ENCODE measurements around the gene HK2. TPM values are rescaled to one million over a fixed set of nuclear protein-coding genes. Genes with fewer than 3 reads are reported as not detected.

The HK2 gene
- total and polyA plus RNA-seq, 2 of the 4 experiments (the other 2 are of a cell fraction), result 17.4 to 20.9 TPM

DNA sequence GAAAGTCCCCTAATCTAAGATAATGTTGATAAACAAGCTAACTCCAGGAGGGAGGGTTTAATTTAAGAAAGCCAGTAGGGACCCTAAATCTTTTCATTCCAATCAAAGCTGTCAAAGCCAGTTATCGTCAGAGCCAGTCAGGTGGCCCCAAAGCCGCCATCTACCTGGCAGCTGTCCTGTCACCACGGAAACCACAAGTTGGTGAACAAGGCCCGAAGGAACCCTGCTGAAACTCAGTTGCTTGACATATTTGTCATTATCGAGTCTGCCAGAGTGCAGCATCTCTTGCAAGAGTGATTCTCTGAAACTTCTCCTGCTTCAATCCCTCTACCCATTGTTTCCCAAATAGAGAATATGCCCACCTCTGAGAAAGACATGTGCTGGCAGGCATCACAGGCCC is 93.7 kb downstream of the HK2 start:
- Histone ChIP-seq H3K4me3 (ENCODE audit: insufficient read depth, low read depth, low read length) (no peak overlapping the region), H4K8ac (ENCODE audit: low read depth in 2 of 2, low read length in 2 of 2) (no peak overlapping the region), H2AK5ac (ENCODE audit: low read depth, low read length) (no peak overlapping the region), H3K9me1 (ENCODE audit: insufficient read depth, low read length) (peaks cover 5% of the 10 kb centered on the region; the same call in 1 of the 2 replicates), H3K23ac (ENCODE audit: low read depth, low read length) (no peak overlapping the region), H3K79me1 (ENCODE audit: low read depth in 1 of 2, low read length in 2 of 2) (0 out of 4 replicates have a peak, but pooled peaks cover 0 to 3% of the 10 kb centered on the region in 2 experiments), H2BK120ac (ENCODE audit: low read depth, low read length) (no peak overlapping the region), H2AK9ac (replicated peaks; ENCODE audit: low read depth, low read length, poor library complexity) (no peak overlapping the region), H4K20me1 (ENCODE audit: insufficient read depth, low read length) (no peaks in the 10 kb centered on the region), H2BK5ac (ENCODE audit: low read depth, low read length, poor library complexity, severe bottlenecking) (no peak overlapping the region), H3K9ac (ENCODE audit: low read depth, low read length) (no peak overlapping the region), H3K27me3 (ENCODE audit: control insufficient read depth, insufficient read depth, low read length) (no peaks in the 10 kb centered on the region), H3K4ac (ENCODE audit: low read depth, low read length) (no peak overlapping the region), H3K27ac (ENCODE audit: insufficient read depth, low read length) (no peak overlapping the region), H4K91ac (ENCODE audit: insufficient read depth, low read depth, low read length) (no peak overlapping the region), H2AFZ (replicated peaks; ENCODE audit: low read length, poor library complexity) (no peak overlapping the region), H2BK15ac (ENCODE audit: low read depth, low read length) (no peak overlapping the region), H3K4me1 (ENCODE audit: control insufficient read depth, insufficient read depth, low read length) (peaks cover 6% of the 10 kb centered on the region), H2BK20ac (ENCODE audit: low read depth, low read length) (no peak overlapping the region), H3K36me3 (ENCODE audit: control insufficient read depth, insufficient read depth, low read length) (no peaks in the 10 kb centered on the region), H4K5ac (ENCODE audit: low read depth, low read length) (no peak overlapping the region), H3K56ac (ENCODE audit: extremely low read depth, insufficient read depth, low read length) (no peak overlapping the region), H3K18ac (ENCODE audit: low read depth, low read length) (no peak overlapping the region), H3K14ac (replicated peaks; ENCODE audit: low read depth, low read length) (no peak overlapping the region), H3K9me3 (ENCODE audit: control insufficient read depth, insufficient read depth, low read length) (no peaks in the 10 kb centered on the region), H3K4me2 (ENCODE audit: low read depth, low read length) (no peak overlapping the region)
- 91% methylated on average over 4 of the region's 5 CpGs; no CpG with 5 or more reads in 1 of the 2 experiments for WGBS, 2 experiments (ENCODE audit: extremely low coverage in 2 of 2, insufficient read length in 1 of 2)
- DNase-seq, result no peak
- in situ Hi-C loops (cut with MboI; ENCODE audit: low sequenced_read_pairs), result no loop called here
- POLR2A ChIA-PET (ENCODE audit: unreplicated experiment), result no interaction called here
- dilution Hi-C loops (cut with HindIII; ENCODE audit: low sequenced_read_pairs, unreplicated experiment), result no loop called here
- no peak for ATAC-seq (ENCODE audit: low read depth)
- CTCF ChIA-PET, result interaction anchor here (1.8 kb wide), 1 partner anchor 9 kb away, joined by 4 read pairs; no protein-coding TSS in a partner anchor
- intact Hi-C loops (cut with micrococcal nuclease), result no loop called here
- TF ChIP-seq, protein P1, sequence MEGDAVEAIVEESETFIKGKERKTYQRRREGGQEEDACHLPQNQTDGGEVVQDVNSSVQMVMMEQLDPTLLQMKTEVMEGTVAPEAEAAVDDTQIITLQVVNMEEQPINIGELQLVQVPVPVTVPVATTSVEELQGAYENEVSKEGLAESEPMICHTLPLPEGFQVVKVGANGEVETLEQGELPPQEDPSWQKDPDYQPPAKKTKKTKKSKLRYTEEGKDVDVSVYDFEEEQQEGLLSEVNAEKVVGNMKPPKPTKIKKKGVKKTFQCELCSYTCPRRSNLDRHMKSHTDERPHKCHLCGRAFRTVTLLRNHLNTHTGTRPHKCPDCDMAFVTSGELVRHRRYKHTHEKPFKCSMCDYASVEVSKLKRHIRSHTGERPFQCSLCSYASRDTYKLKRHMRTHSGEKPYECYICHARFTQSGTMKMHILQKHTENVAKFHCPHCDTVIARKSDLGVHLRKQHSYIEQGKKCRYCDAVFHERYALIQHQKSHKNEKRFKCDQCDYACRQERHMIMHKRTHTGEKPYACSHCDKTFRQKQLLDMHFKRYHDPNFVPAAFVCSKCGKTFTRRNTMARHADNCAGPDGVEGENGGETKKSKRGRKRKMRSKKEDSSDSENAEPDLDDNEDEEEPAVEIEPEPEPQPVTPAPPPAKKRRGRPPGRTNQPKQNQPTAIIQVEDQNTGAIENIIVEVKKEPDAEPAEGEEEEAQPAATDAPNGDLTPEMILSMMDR (conservative IDR thresholded peaks at IDR 0.05; ENCODE audit: low read depth, low read length), result no peak
- TF ChIP-seq BHLHE40 (IDR thresholded peaks at IDR 0.05; ENCODE audit: low read depth, low read length) (no peak), CHD1 (IDR thresholded peaks at IDR 0.05; ENCODE audit: low read depth, low read length) (no peak), RCOR1 (IDR thresholded peaks at IDR 0.05; ENCODE audit: insufficient replicate concordance, low read length) (no peak), NFE2L2 (IDR thresholded peaks at IDR 0.05; ENCODE audit: low read depth, low read length) (no peak), RAD21 (IDR thresholded peaks at IDR 0.05; ENCODE audit: low read length) (no peak), RFX5 (IDR thresholded peaks at IDR 0.05; ENCODE audit: low read depth, low read length) (no peak)
- TF ChIP-seq, protein P2, sequence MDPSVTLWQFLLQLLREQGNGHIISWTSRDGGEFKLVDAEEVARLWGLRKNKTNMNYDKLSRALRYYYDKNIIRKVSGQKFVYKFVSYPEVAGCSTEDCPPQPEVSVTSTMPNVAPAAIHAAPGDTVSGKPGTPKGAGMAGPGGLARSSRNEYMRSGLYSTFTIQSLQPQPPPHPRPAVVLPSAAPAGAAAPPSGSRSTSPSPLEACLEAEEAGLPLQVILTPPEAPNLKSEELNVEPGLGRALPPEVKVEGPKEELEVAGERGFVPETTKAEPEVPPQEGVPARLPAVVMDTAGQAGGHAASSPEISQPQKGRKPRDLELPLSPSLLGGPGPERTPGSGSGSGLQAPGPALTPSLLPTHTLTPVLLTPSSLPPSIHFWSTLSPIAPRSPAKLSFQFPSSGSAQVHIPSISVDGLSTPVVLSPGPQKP (IDR thresholded peaks at IDR 0.05; ENCODE audit: borderline replicate concordance, low read depth, low read length), result no peak
- BruUV-seq (replicated peaks), result no TSS peak

All from IMR-90 (cell line).